ENCODE data around the gene AFF2. TPM values are rescaled to one million over a fixed set of nuclear protein-coding genes. Genes with fewer than 3 reads are reported as not detected.

AFF2 gene
- total RNA-seq, 4 donors from 2014 or later, result 0.05 to 1.0 (median 0.23) TPM

- H3K36me3 ChIP-seq, result no peaks in the 10 kb centered on the region
- no peaks in the 10 kb centered on the region for H3K4me1 ChIP-seq
- no peak for DNase-seq
- no peak overlapping the region for H3K27ac ChIP-seq
- no peak for ATAC-seq
- in situ Hi-C loops (cut with MboI; ENCODE audit: low sequenced_read_pairs in 4 of 4) (no loop called here), intact Hi-C loops (cut with DNase I; ENCODE audit: low total_unique reads) (no loop called here)
- no peaks in the 10 kb centered on the region for H3K9me3 ChIP-seq
- TF ChIP-seq POLR2A (IDR thresholded peaks at IDR 0.05) (no peak), CTCF (IDR thresholded peaks at IDR 0.05 in 4 of 5, conservative IDR thresholded peaks at IDR 0.05 in 1 of 5) (no peak)
- no peaks in the 10 kb centered on the region for H3K27me3 ChIP-seq
- no peak overlapping the region for H3K4me3 ChIP-seq
Observed at GRCh38 chrX:148536961-148537360, 36.5 kb downstream of the AFF2 start.

DNA sequence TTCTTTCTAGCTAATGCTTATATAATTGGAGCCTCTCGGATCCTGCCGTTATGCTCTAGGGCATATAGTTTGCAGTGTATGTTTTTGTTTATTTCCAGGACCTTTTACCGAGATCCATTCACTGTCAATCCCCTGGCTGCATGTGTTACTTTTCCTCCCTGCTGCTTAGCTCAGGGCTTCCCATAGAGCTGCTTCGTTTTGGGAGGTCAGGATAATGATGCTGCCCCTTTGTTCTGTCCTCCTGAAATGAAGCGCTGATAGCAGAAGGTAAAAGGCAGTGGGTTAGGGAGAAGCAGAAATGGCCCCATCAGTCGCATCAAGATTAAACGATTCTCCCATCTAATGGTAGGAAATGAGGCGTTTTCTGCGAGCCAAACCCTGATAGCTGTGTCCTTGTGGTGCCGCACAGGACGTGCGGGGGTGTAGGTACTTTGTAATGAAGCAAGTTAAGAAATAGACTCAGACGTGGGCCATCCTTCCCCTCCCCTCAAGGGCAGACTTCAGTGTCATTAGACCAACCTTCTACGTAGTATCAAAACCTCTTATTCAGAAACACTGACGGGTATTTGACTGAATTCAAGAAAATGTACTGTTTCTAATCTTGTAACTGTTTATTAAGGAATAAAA lies 37.3 kb downstream of the AFF2 start:
- no peaks in the 10 kb centered on the region for H3K9me3 ChIP-seq
- no peak overlapping the region for H3K27ac ChIP-seq
- in situ Hi-C loops (cut with MboI; ENCODE audit: low sequenced_read_pairs in 4 of 4) (no loop called here), intact Hi-C loops (cut with DNase I; ENCODE audit: low total_unique reads) (no loop called here)
- no peaks in the 10 kb centered on the region for H3K4me1 ChIP-seq
- TF ChIP-seq POLR2A (IDR thresholded peaks at IDR 0.05), result no peak
- no peak for TF ChIP-seq CTCF (IDR thresholded peaks at IDR 0.05 in 4 of 5, conservative IDR thresholded peaks at IDR 0.05 in 1 of 5)
- no peak overlapping the region for H3K4me3 ChIP-seq
- DNase-seq (no peak), ATAC-seq (no peak)
- H3K36me3 ChIP-seq, result no peaks in the 10 kb centered on the region
- no peaks in the 10 kb centered on the region for H3K27me3 ChIP-seq

DNA sequence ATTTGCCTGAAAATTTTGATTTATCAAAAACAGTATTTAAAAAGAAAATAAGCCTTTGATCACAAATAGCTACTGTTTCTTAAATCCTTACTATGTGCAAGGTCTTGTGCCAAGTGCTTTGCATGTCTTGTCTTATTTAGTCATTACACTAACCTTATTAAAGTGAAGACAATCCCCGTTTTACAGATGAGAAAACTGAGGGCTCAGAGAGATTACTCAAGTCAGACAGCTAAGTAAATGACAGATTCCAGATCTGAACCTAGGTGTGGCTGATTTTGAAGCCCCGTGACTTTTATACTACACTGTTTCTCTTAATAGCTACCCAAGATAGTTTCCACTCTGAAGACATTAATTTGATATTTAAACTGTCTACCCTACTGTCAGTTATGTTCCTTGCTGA lies 38.2 kb downstream of the AFF2 start:
- no peaks in the 10 kb centered on the region for H3K27me3 ChIP-seq
- in situ Hi-C loops (cut with MboI; ENCODE audit: low sequenced_read_pairs in 4 of 4), result no loop called here

GRCh38 chrX:148540114-148540513 lies 39.7 kb downstream of the AFF2 start:
- H3K4me1 ChIP-seq, result no peaks in the 10 kb centered on the region
- H3K9me3 ChIP-seq, result no peaks in the 10 kb centered on the region
- no peak overlapping the region for H3K27ac ChIP-seq
- no peaks in the 10 kb centered on the region for H3K36me3 ChIP-seq
- DNase-seq (no peak), ATAC-seq (no peak)
- intact Hi-C loops (cut with DNase I; ENCODE audit: low total_unique reads), result no loop called here
- no peak overlapping the region for H3K4me3 ChIP-seq
- in situ Hi-C loops (cut with MboI; ENCODE audit: low sequenced_read_pairs in 4 of 4), result no loop called here
- TF ChIP-seq POLR2A (IDR thresholded peaks at IDR 0.05) (no peak), CTCF (IDR thresholded peaks at IDR 0.05 in 4 of 5, conservative IDR thresholded peaks at IDR 0.05 in 1 of 5) (no peak)
- H3K27me3 ChIP-seq, result no peaks in the 10 kb centered on the region

More for the DNA sequence above, 38.2 kb downstream of the AFF2 start:
- ATAC-seq (no peak), DNase-seq (no peak)
- Histone ChIP-seq H3K4me3 (no peak overlapping the region), H3K9me3 (no peaks in the 10 kb centered on the region), H3K27ac (no peak overlapping the region), H3K36me3 (no peaks in the 10 kb centered on the region), H3K4me1 (no peaks in the 10 kb centered on the region)
- intact Hi-C loops (cut with DNase I; ENCODE audit: low total_unique reads), result no loop called here
- no peak for TF ChIP-seq POLR2A (IDR thresholded peaks at IDR 0.05)

GRCh38 chrX:148540671-148541583 lies 40.5 kb downstream of the AFF2 start:
- intact Hi-C loops (cut with DNase I; ENCODE audit: low total_unique reads), result no loop called here
- no peak overlapping the region for H3K27ac ChIP-seq
- no peak for TF ChIP-seq POLR2A (IDR thresholded peaks at IDR 0.05)
- TF ChIP-seq CTCF (IDR thresholded peaks at IDR 0.05 in 4 of 5, conservative IDR thresholded peaks at IDR 0.05 in 1 of 5), result no peak
- in situ Hi-C loops (cut with MboI; ENCODE audit: low sequenced_read_pairs in 4 of 4), result no loop called here
- ATAC-seq (no peak), DNase-seq (no peak)
- no peaks in the 10 kb centered on the region for H3K36me3 ChIP-seq
- H3K9me3 ChIP-seq, result no peaks in the 10 kb centered on the region
- no peaks in the 10 kb centered on the region for H3K4me1 ChIP-seq
- no peaks in the 10 kb centered on the region for H3K27me3 ChIP-seq
- no peak overlapping the region for H3K4me3 ChIP-seq
